IMR-90 (cell line): ENCODE measurements around the gene METRNL. TPM values are rescaled to one million over a fixed set of nuclear protein-coding genes. Genes with fewer than 3 reads are reported as not detected.

Experiments
- ATAC-seq: fragments of 200-7000 bp; cut with Tn5 transposase; 2 replicates; pipeline ENCODE4 v1.9.1; 2020; ENCODE audit warnings: low read depth, mild to moderate bottlenecking, moderate library complexity
- BruUV-seq: library from RNA; stranded (reverse); fragments of 400-500 nt; replicated peaks from 2 replicates; lab custom pipeline; 2021; lab: Mats Ljungman, UMichigan
- CTCF ChIA-PET: fragments of 300-600 bp; formaldehyde crosslinking; extraction: SDS; loops from one replicate; lab custom pipeline; 2021; ENCODE audit warnings: antibody characterized with exemption; lab: Yijun Ruan, JAX
- POLR2A ChIA-PET: fragments of 300-600 bp; sonication (Branson Sonifier 250); formaldehyde crosslinking; loops from one replicate; lab custom pipeline; 2022; ENCODE audit warnings: antibody characterized with exemption; ENCODE audit not compliant: unreplicated experiment; lab: Charles Lee
- DNase-seq: peaks from one replicate; pipeline ENCODE4 v3.0.0; 2013
- H2AFZ ChIP-seq: replicated peaks from 2 replicates; pipeline ENCODE3; 2013; ENCODE audit warnings: low read length, mild to moderate bottlenecking; ENCODE audit not compliant: poor library complexity
- H2AK5ac ChIP-seq: 2 replicates; pipeline ENCODE4 v1.6.1; 2013; ENCODE audit warnings: low read depth, low read length, inconsistent platforms
- H2AK9ac ChIP-seq: replicated peaks from 2 replicates; pipeline ENCODE3; 2013; ENCODE audit warnings: mild to moderate bottlenecking, low read depth, low read length, moderate library complexity; ENCODE audit not compliant: poor library complexity
- H2BK120ac ChIP-seq: 2 replicates; pipeline ENCODE4 v1.6.1; 2013; ENCODE audit warnings: low read depth, low read length, inconsistent platforms
- H2BK15ac ChIP-seq: 3 replicates; pipeline ENCODE4 v1.6.1; 2013; ENCODE audit warnings: low read depth, low read length, inconsistent platforms
- H2BK20ac ChIP-seq: 2 replicates; pipeline ENCODE4 v1.6.1; 2013; ENCODE audit warnings: low read depth, mild to moderate bottlenecking, inconsistent platforms, low read length, moderate library complexity
- H2BK5ac ChIP-seq: 2 replicates; pipeline ENCODE4 v1.6.1; 2013; ENCODE audit warnings: mild to moderate bottlenecking, low read depth, low read length, inconsistent platforms; ENCODE audit not compliant: poor library complexity, severe bottlenecking
- H3K14ac ChIP-seq: replicated peaks from 2 replicates; pipeline ENCODE4 v1.6.1; 2013; ENCODE audit warnings: low read depth, low read length, inconsistent platforms
- H3K18ac ChIP-seq: 2 replicates; pipeline ENCODE4 v1.6.1; 2013; ENCODE audit warnings: low read depth, low read length, control low read depth
- H3K23ac ChIP-seq: 2 replicates; pipeline ENCODE4 v1.6.1; 2013; ENCODE audit warnings: low read depth, low read length, inconsistent platforms
- H3K27ac ChIP-seq: 2 replicates; pipeline ENCODE4 v1.5.1; 2013; ENCODE audit warnings: mild to moderate bottlenecking, control low read depth, low read length; ENCODE audit not compliant: insufficient read depth
- H3K27me3 ChIP-seq: 2 replicates; pipeline ENCODE4 v1.6.1; 2013; ENCODE audit warnings: low read length; ENCODE audit not compliant: control insufficient read depth, insufficient read depth
- H3K36me3 ChIP-seq: 2 replicates; pipeline ENCODE4 v1.6.1; 2013; ENCODE audit warnings: low read length, mixed read lengths; ENCODE audit not compliant: control insufficient read depth, insufficient read depth
- H3K4ac ChIP-seq: 2 replicates; pipeline ENCODE4 v1.6.1; 2013; ENCODE audit warnings: low read depth, low read length, inconsistent platforms
- H3K4me1 ChIP-seq: 2 replicates; pipeline ENCODE4 v1.6.1; 2013; ENCODE audit warnings: low read length, mixed read lengths; ENCODE audit not compliant: control insufficient read depth, insufficient read depth
- H3K4me2 ChIP-seq: 2 replicates; pipeline ENCODE4 v1.6.1; 2013; ENCODE audit warnings: low read depth, mild to moderate bottlenecking, control low read depth, low read length, moderate library complexity
- H3K4me3 ChIP-seq: 2 replicates; pipeline ENCODE4 v1.5.1; 2013; ENCODE audit warnings: low read depth, mild to moderate bottlenecking, control low read depth, low read length, moderate library complexity; ENCODE audit not compliant: insufficient read depth
- H3K56ac ChIP-seq: 2 replicates; pipeline ENCODE4 v1.6.1; 2013; ENCODE audit warnings: low read length, inconsistent platforms; ENCODE audit not compliant: insufficient read depth; ENCODE audit errors: extremely low read depth
- H3K79me1 ChIP-seq, 2 experiments: 2 replicates each; pipeline ENCODE4 v1.6.1; 2013; ENCODE audit warnings: low read length in 2 of 2, inconsistent platforms in 1 of 2, low read depth in 1 of 2
- H3K9ac ChIP-seq: 2 replicates; pipeline ENCODE4 v1.6.1; 2013; ENCODE audit warnings: low read depth, low read length, control low read depth
- H3K9me1 ChIP-seq: 2 replicates; pipeline ENCODE4 v1.6.1; 2013; ENCODE audit warnings: low read length, inconsistent platforms; ENCODE audit not compliant: insufficient read depth
- H3K9me3 ChIP-seq: 2 replicates; pipeline ENCODE4 v1.6.1; 2013; ENCODE audit warnings: low read length; ENCODE audit not compliant: control insufficient read depth, insufficient read depth
- H4K20me1 ChIP-seq: 2 replicates; pipeline ENCODE4 v1.6.1; 2013; ENCODE audit warnings: low read length, inconsistent platforms; ENCODE audit not compliant: insufficient read depth
- H4K5ac ChIP-seq: 2 replicates; pipeline ENCODE4 v1.6.1; 2013; ENCODE audit warnings: mild to moderate bottlenecking, low read depth, low read length, control low read depth
- H4K8ac ChIP-seq, 2 experiments: 2 replicates each; pipeline ENCODE4 v1.6.1; 2013; ENCODE audit warnings: low read depth in 2 of 2, low read length in 2 of 2, control low read depth in 1 of 2, inconsistent platforms in 1 of 2
- H4K91ac ChIP-seq: 2 replicates; pipeline ENCODE4 v1.6.1; 2013; ENCODE audit warnings: low read depth, low read length, inconsistent platforms; ENCODE audit not compliant: insufficient read depth
- BHLHE40 ChIP-seq: fragments of 150-350 bp; IDR thresholded peaks from 2 replicates; pipeline ENCODE4 v1.6.1; 2016; ENCODE audit warnings: mild to moderate bottlenecking, low read depth, low read length
- CEBPB ChIP-seq: IDR thresholded peaks from 2 replicates; pipeline ENCODE4 v1.6.1; 2012; ENCODE audit warnings: low read depth, low read length, improper control_type of control experiment
- CTCF ChIP-seq: conservative IDR thresholded peaks from 2 replicates; pipeline ENCODE4 v1.5.1; 2012; ENCODE audit warnings: mild to moderate bottlenecking, low read depth, low read length, improper control_type of control experiment
- FOS ChIP-seq: fragments of 150-350 bp; IDR thresholded peaks from 2 replicates; pipeline ENCODE4 v1.6.1; 2016; ENCODE audit warnings: low read depth, low read length
- MAFK ChIP-seq: IDR thresholded peaks from 2 replicates; pipeline ENCODE4 v1.6.1; 2012; ENCODE audit warnings: low read depth, low read length, improper control_type of control experiment
- MAZ ChIP-seq: IDR thresholded peaks from 2 replicates; pipeline ENCODE4 v1.6.1; 2012; ENCODE audit warnings: low read depth, mild to moderate bottlenecking, low read length, improper control_type of control experiment, moderate library complexity, borderline replicate concordance
- MXI1 ChIP-seq: IDR thresholded peaks from 2 replicates; pipeline ENCODE4 v1.6.1; 2012; ENCODE audit warnings: low read depth, mild to moderate bottlenecking, low read length, moderate library complexity, borderline replicate concordance
- NFE2L2 ChIP-seq: fragments of 150-350 bp; IDR thresholded peaks from 2 replicates; pipeline ENCODE4 v1.6.1; 2016; ENCODE audit warnings: low read depth, mild to moderate bottlenecking, low read length
- POLR2A ChIP-seq: IDR thresholded peaks from 2 replicates; pipeline ENCODE4 v1.6.1; 2012; ENCODE audit warnings: mild to moderate bottlenecking, low read depth, low read length
- RAD21 ChIP-seq: IDR thresholded peaks from 2 replicates; pipeline ENCODE4 v1.6.1; 2012; ENCODE audit warnings: low read length, improper control_type of control experiment
- RCOR1 ChIP-seq: IDR thresholded peaks from 2 replicates; pipeline ENCODE4 v1.6.1; 2012; ENCODE audit warnings: mild to moderate bottlenecking, low read length, improper control_type of control experiment; ENCODE audit not compliant: insufficient replicate concordance
- RFX5 ChIP-seq: IDR thresholded peaks from 2 replicates; pipeline ENCODE4 v1.8.0; 2012; ENCODE audit warnings: low read depth, mild to moderate bottlenecking, low read length, moderate library complexity
- SMC3 ChIP-seq: fragments of 150-350 bp; IDR thresholded peaks from 2 replicates; pipeline ENCODE4 v1.6.1; 2016; ENCODE audit warnings: low read depth, mild to moderate bottlenecking, antibody characterized with exemption, low read length, moderate library complexity
- USF2 ChIP-seq: fragments of 150-350 bp; IDR thresholded peaks from 2 replicates; pipeline ENCODE4 v1.6.1; 2017; ENCODE audit warnings: mild to moderate bottlenecking, antibody characterized with exemption, low read length, low read depth
- WGBS, 2 experiments: methylation state at CpG; one replicate each; pipeline versions ENCODE4 v1.1.5 to v1.1.7; 2013; ENCODE audit warnings: missing lambda C conversion rate in 2 of 2; ENCODE audit not compliant: insufficient read length in 1 of 2; ENCODE audit errors: extremely low coverage in 2 of 2; 5-methylcytosine and 5-hydroxymethylcytosine counted together
- dilution Hi-C: fragments of 300-500 bp; cut with HindIII; formaldehyde crosslinking; loops from one replicate; pipeline ENCODE4 v1.14.3; 2018; ENCODE audit warnings: low sequenced_read_pairs; ENCODE audit not compliant: unreplicated experiment
- in situ Hi-C: fragments of 300-500 bp; cut with MboI; formaldehyde crosslinking; loops from 3 replicates; pipeline ENCODE4 v1.14.3; 2019; ENCODE audit warnings: low sequenced_read_pairs, inconsistent platforms, mixed read lengths
- intact Hi-C: fragments of 100-400 bp; cut with micrococcal nuclease; formaldehyde crosslinking; loops from 2 replicates; pipeline ENCODE4 v1.10.0; 2022
- polyA plus RNA-seq, 3 experiments: library from polyadenylated mRNA; depleted of rRNA; stranded (reverse); fragments of >200 nt; gene quantifications; 2 replicates each; pipeline ENCODE4 v1.2.3, GENCODE V29; 2012; ENCODE audit warnings: low replicate concordance in 1 of 3
- total RNA-seq: library from RNA; depleted of rRNA; stranded (reverse); fragments of >200 nt; gene quantifications from 2 replicates; pipeline ENCODE4 v1.2.3, GENCODE V29; 2012
- TF ChIP-seq, protein P1 (sequence below): fragments of 150-350 bp; IDR thresholded peaks from 2 replicates; pipeline ENCODE4 v1.6.1; 2016; ENCODE audit warnings: low read depth, mild to moderate bottlenecking, low read length, moderate library complexity, borderline replicate concordance

METRNL gene
- total and polyA plus RNA-seq, 2 of the 4 experiments (the other 2 are of a cell fraction) = 17.9 to 48.2 TPM

- Histone ChIP-seq H3K27me3 (peaks cover 49% of the 10 kb centered on the region), H3K4me3 (no peak overlapping the region), H4K8ac (no peak overlapping the region), H2BK20ac (no peak overlapping the region), H3K4me1 (no peaks in the 10 kb centered on the region), H4K20me1 (no peaks in the 10 kb centered on the region), H3K9me3 (no peaks in the 10 kb centered on the region), H3K23ac (no peak overlapping the region), H3K18ac (no peak overlapping the region), H3K56ac (no peak overlapping the region), H2AK5ac (no peak overlapping the region), H3K4me2 (no peak overlapping the region), H2BK120ac (no peak overlapping the region), H2BK15ac (no peak overlapping the region), H3K9ac (no peak overlapping the region), H3K27ac (no peak overlapping the region), H3K4ac (no peak overlapping the region), H4K5ac (no peak overlapping the region), H3K14ac (no peak overlapping the region), H3K36me3 (no peaks in the 10 kb centered on the region), H2AK9ac (no peak overlapping the region), H4K91ac (no peak overlapping the region), H3K79me1 (no peaks in the 10 kb centered on the region), H3K9me1 (no peaks in the 10 kb centered on the region), H2AFZ (no peak overlapping the region), H2BK5ac (no peak overlapping the region)
- dilution Hi-C loops (no loop called here), in situ Hi-C loops (no loop called here), intact Hi-C loops (no loop called here)
- POLR2A ChIA-PET = no interaction called here
- 75% methylated on average over 8 of the region's 16 CpGs; no CpG with 5 or more reads in 1 of the 2 experiments for WGBS, 2 experiments
- BruUV-seq = no TSS peak
- 0 out of 2 replicates have a peak, but pooled peaks have one; percentile 17 for ATAC-seq
- no peak for DNase-seq
- CTCF ChIA-PET = no interaction called here
- TF ChIP-seq RFX5 = no peak
- no peak for TF ChIP-seq POLR2A
- no peak for TF ChIP-seq MAZ
- TF ChIP-seq USF2 = no peak
- TF ChIP-seq RCOR1 = no peak
- TF ChIP-seq, protein P1, sequence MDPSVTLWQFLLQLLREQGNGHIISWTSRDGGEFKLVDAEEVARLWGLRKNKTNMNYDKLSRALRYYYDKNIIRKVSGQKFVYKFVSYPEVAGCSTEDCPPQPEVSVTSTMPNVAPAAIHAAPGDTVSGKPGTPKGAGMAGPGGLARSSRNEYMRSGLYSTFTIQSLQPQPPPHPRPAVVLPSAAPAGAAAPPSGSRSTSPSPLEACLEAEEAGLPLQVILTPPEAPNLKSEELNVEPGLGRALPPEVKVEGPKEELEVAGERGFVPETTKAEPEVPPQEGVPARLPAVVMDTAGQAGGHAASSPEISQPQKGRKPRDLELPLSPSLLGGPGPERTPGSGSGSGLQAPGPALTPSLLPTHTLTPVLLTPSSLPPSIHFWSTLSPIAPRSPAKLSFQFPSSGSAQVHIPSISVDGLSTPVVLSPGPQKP = no peak
- TF ChIP-seq NFE2L2 = no peak
- no peak for TF ChIP-seq CTCF
- no peak for TF ChIP-seq BHLHE40
- TF ChIP-seq CEBPB = no peak
- TF ChIP-seq MAFK = no peak
- no peak for TF ChIP-seq SMC3
- TF ChIP-seq RAD21 = no peak
- TF ChIP-seq MXI1 = no peak
- no peak for TF ChIP-seq FOS
Measured at GRCh38 chr17:83133302-83134121, 54.1 kb downstream of the METRNL start.
